ENCODE data around the gene TTR. TPM values are rescaled to one million over a fixed set of nuclear protein-coding genes. Genes with fewer than 3 reads are reported as not detected.
A peak's percentile ranks its signal among the peaks of the same experiment; 100 is the strongest.

Gene TTR
- total and polyA plus RNA-seq, 2 of the 13 experiments (the other 11 are each of a cell fraction or from before 2014, with no cell fraction given): 91.3 to 496 TPM

- no peak for TF ChIP-seq ZNF720 (CRISPR knock-in tag; IDR thresholded peaks at IDR 0.05)
- peak; percentile 45; the same call in 1 of the 2 replicates for TF ChIP-seq ZMYM3 (CRISPR knock-in tag; IDR thresholded peaks at IDR 0.05)
- no peak for TF ChIP-seq ZNF256 (CRISPR knock-in tag; conservative IDR thresholded peaks at IDR 0.05)
- no peak for TF ChIP-seq THAP11 (CRISPR knock-in tag; IDR thresholded peaks at IDR 0.05)
- TF ChIP-seq HHEX (CRISPR knock-in tag; IDR thresholded peaks at IDR 0.05): no peak
- peak; percentile 67; the same call in 1 of the 2 replicates for TF ChIP-seq ARNTL (CRISPR knock-in tag; IDR thresholded peaks at IDR 0.05)
- no peak for TF ChIP-seq SETDB1 (CRISPR knock-in tag; IDR thresholded peaks at IDR 0.05; ENCODE audit: borderline replicate concordance)
- TF ChIP-seq TEAD3 (CRISPR knock-in tag; optimal IDR thresholded peaks at IDR 0.05; ENCODE audit: borderline replicate concordance): peak; percentile 29
- peak; percentile 63 for TF ChIP-seq ARID5B (CRISPR knock-in tag; IDR thresholded peaks at IDR 0.05)
- TF ChIP-seq RARA (CRISPR knock-in tag; IDR thresholded peaks at IDR 0.05): 0 out of 2 replicates have a peak, but pooled peaks have one; percentile 18
- no peak for TF ChIP-seq BRF2 (CRISPR knock-in tag; IDR thresholded peaks at IDR 0.05)
- peak; percentile 41; the same call in 1 of the 2 replicates for TF ChIP-seq NR2F2 (IDR thresholded peaks at IDR 0.05; ENCODE audit: borderline replicate concordance, low read depth)
- TF ChIP-seq HNF4A (CRISPR knock-in tag; IDR thresholded peaks at IDR 0.05): peak; percentile 88
- TF ChIP-seq ZSCAN29 (CRISPR knock-in tag; conservative IDR thresholded peaks at IDR 0.05): 0 out of 2 replicates have a peak, but pooled peaks have one; percentile 36
- peak; percentile 23; the same call in 1 of the 2 replicates for TF ChIP-seq SAP130 (CRISPR knock-in tag; IDR thresholded peaks at IDR 0.05; ENCODE audit: low read depth)
- 0 out of 2 replicates have a peak, but pooled peaks have one; percentile 9 for TF ChIP-seq PPARG (CRISPR knock-in tag; conservative IDR thresholded peaks at IDR 0.05)
- peak; percentile 77; the same call in 1 of the 2 replicates for TF ChIP-seq MEIS1 (CRISPR knock-in tag; IDR thresholded peaks at IDR 0.05; ENCODE audit: borderline replicate concordance)
- no peak for TF ChIP-seq SOX6 (IDR thresholded peaks at IDR 0.05)
- TF ChIP-seq SOX6 (CRISPR knock-in tag; IDR thresholded peaks at IDR 0.05): peak; percentile 41; the same call in 1 of the 2 replicates
- TF ChIP-seq HNF4G (IDR thresholded peaks at IDR 0.05; ENCODE audit: borderline replicate concordance, low read depth, low read length): peak; percentile 39
- TF ChIP-seq HNF4G (CRISPR knock-in tag; IDR thresholded peaks at IDR 0.05; ENCODE audit: borderline replicate concordance, low read depth): no peak
- TF ChIP-seq FOXP1 (IDR thresholded peaks at IDR 0.05): no peak
- TF ChIP-seq FOXP1 (CRISPR knock-in tag; IDR thresholded peaks at IDR 0.05): 0 out of 2 replicates have a peak, but pooled peaks have one; percentile 31
- 0 out of 2 replicates have a peak, but pooled peaks have one; percentile 15 for TF ChIP-seq GFI1 (CRISPR knock-in tag; IDR thresholded peaks at IDR 0.05; ENCODE audit: borderline replicate concordance)
- TF ChIP-seq FOXP4 (CRISPR knock-in tag; IDR thresholded peaks at IDR 0.05): peak; percentile 32; the same call in 1 of the 2 replicates
- TF ChIP-seq ZFX (CRISPR knock-in tag; IDR thresholded peaks at IDR 0.05; ENCODE audit: low read depth): peak; percentile 48; the same call in 1 of the 2 replicates
- TF ChIP-seq ZNF496 (CRISPR knock-in tag; IDR thresholded peaks at IDR 0.05; ENCODE audit: insufficient replicate concordance): no peak
Measured at GRCh38 chr18:31607384-31607783, 15.7 kb downstream of the TTR start (continued).

All from HepG2 (cell line).